GM18526 (cell line): ENCODE results near the gene SNX30.

Experiments
- POLR2A ChIP-seq: IDR thresholded peaks from 3 replicates; pipeline ENCODE4 v1.6.1; 2011; ENCODE audit not compliant: insufficient read length; ENCODE audit errors: extremely low read depth

The SNX30 gene

DNA sequence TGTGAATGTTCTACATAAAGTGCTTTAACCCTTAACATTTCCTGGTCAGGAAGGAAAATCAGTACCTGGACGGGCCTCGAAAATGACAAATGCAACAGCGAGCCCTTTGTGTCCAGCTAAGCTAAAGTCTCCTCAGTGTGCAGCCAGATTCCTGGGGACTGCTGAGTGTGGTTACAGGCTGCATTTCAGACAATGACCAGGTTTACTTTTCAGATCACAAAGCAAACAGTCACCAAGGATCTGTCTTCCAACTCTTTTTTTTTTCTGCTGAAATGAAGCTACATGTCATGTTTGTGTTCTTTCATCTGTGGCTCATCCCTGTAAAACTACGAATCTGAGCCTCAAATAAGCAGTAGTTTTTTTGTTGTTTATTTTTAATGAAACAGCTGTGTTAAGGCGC, 119.4 kb downstream of the SNX30 start:
- TF ChIP-seq POLR2A = no peak

DNA sequence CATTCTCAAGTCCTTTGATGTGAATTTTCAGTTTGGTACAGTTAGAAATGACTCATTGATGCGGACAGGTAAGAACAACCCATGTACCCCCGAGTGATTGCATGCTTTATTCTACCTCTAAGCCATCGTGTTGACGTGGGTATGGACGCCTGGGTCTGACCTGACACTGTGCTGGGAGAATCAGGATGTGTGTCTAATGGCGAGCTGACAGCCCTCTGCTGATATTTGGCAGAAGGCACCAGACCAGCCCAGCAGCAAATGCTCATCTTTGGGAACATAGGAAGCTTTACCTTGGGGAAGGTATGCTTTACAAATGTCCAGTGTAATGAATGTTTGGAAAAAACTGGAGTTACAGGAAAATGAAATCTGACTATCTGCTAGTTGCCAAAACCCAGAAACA, 120.0 kb downstream of the SNX30 start:
- TF ChIP-seq POLR2A = no peak

DNA sequence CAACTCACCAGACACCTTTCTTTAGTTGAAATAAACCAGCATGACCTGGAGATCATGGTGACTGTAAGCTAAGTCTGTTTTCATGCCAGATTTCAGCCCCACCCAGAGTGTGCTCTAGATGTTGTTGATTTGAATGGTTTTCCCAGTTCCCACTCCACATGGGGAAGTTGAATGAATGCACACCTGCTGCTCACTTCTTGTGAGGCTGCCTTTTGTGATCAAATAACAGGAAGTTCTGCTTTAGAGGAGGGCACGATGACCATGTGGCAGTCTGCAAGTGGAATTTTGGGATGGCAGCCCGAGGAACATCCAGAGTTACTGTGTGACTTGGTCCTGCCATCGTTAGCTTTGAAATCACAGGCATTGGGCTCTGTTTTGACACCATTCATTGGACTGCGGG, 121.5 kb downstream of the SNX30 start:
- no peak for TF ChIP-seq POLR2A

DNA sequence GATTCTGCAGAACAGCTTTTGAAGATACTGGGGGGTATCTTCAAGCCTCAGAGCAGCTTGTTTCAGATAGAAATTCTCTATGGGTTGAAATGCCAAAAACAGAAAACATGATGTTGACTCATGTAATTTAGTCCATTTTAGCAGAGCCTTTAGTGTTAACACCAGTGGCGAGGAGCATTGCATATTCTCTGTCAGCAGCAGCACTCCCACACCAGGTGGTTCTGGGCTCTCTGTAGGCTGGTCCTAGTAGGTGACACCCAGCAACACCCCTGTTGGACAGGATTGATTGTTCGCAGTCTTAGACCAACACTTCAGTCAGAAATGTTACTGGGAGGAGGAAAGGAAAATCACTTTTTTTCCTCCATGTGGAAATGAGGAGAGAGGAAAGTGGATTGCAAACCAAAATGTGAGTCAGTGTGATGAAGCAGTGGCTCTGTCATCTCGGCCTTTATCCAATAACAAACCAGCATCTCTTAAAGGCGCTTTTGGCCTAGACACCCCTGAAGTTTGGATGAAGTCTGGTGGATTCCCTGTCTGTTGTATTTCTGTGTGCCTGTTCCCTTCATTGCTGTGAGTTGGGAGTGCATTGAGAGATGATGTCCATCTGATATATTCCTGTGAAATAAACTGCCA, 123.3 kb downstream of the SNX30 start:
- TF ChIP-seq POLR2A = no peak

GRCh38 chr9:112878752-112879151, 128.2 kb downstream of the SNX30 start:
- no peak for TF ChIP-seq POLR2A

DNA sequence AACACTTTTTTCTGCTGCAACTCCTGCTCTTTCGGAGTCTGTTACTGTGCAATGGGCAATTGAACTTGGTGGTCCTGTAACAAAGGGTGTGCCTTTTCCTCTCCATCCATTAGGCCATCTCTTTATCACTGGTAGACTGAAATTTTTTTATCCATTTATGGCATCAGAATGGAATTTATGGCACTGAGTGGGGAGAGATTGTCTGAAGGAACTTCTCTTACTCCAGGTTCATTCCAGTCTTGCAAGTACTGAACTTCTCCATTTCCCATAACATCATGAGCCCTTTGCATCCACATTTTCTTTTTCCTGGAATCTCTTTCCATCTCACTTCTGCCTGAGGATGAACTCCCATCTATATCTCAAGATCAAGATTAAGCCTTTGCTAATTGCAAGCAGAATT, 130.1 kb downstream of the SNX30 start:
- no peak for TF ChIP-seq POLR2A

- no peak for TF ChIP-seq POLR2A
These were observed 130.8 kb downstream of the SNX30 start for GRCh38 chr9:112881331-112881730.

GRCh38 chr9:112884101-112884500, 133.5 kb downstream of the SNX30 start:
- TF ChIP-seq POLR2A = no peak

- TF ChIP-seq POLR2A = no peak
These were observed 134.2 kb downstream of the SNX30 start for GRCh38 chr9:112884721-112885120.

DNA sequence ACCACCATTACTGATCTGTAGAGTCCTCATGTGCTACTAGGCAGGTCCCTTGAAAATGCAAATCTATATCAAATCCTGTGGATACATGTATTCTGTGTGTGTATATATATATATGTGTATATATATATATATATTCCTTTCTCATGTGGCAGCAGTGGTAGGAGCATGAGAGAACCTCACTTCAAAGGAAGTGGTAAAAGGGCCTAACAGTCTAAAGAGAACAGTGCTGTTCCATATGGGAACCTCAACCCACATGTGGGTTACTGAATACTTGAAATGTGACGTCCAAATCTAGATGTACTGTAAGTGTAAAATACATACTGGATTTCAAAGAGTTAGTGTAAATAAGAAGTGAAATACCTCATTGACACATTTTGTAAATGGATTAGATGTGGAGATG, 134.8 kb downstream of the SNX30 start:
- TF ChIP-seq POLR2A = no peak

- no peak for TF ChIP-seq POLR2A
These were observed 135.8 kb downstream of the SNX30 start for GRCh38 chr9:112886351-112886750.

GRCh38 chr9:112887381-112887780, 136.8 kb downstream of the SNX30 start:
- no peak for TF ChIP-seq POLR2A

GRCh38 chr9:112890106-112891081, 139.8 kb downstream of the SNX30 start, which contains the start of gene SLC46A2:
SLC46A2 (minus strand) TSS chr9:112890876; CDS start chr9:112890681, 195 bp downstream.
- no peak for TF ChIP-seq POLR2A

DNA sequence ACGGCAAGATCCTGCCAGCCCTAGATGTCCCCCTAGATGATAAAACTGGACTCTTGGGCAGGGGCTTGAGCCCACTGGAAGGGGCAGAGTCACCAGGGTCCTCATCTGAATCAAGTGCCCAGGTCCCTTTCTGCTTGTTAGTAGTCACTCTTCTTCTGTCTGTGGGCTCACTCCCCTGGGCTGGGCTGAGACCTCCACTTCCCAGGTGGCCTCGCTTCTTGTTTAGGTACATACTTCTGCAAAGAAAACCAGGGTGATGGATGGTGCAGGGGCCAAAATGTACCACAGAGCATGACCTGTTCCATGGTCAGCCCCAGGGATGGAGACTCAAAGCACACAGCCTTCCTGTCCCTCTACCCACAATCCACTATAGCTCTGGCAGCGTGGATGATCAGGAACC, 141.0 kb downstream of the SNX30 start:
- TF ChIP-seq POLR2A = no peak

- no peak for TF ChIP-seq POLR2A
These were observed 142.4 kb downstream of the SNX30 start for GRCh38 chr9:112892981-112893380.

DNA sequence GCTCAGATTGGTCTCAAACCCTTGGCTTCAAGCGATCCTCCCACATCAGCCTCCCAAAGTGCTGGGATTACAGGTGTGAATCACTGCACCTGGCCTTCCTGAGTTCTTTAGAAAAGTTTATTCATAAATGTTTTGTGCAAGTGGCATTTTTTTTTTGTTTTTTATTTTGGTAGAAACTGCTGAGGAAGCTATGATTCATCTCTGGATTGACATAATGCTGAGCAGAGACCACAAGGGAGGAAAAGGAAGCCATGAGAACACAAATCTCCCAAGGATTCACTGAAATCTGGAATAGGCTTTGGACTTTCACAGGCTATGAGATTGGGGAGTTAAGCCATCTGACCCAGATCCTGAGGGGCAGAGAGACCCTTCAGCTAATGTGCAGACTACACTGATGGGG, 143.5 kb downstream of the SNX30 start:
- TF ChIP-seq POLR2A = no peak

DNA sequence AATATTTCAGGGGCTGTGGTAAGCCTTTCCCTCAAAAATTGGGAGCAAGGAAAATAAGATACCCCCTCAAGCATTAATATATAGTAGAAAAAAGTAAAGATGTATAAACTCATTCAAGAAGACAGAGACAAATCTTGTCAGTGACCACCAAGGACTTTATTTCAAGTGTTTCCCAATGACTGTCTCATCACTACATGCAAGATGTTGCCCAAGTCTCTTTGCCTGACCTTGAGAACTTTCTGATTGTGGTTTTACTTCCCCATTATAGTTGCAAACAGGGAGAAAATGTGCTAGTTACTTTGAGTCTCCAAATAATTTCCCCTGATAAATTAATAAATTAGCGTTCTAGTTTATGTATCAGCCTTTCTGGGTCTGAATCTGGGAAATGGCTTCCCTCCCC, 144.1 kb downstream of the SNX30 start:
- no peak for TF ChIP-seq POLR2A

GRCh38 chr9:112896131-112896530, 145.6 kb downstream of the SNX30 start:
- no peak for TF ChIP-seq POLR2A
